ENCODE data around the gene GULP1. TPM values are rescaled to one million over a fixed set of nuclear protein-coding genes. Genes with fewer than 3 reads are reported as not detected.
A peak's percentile ranks its signal among the peaks of the same experiment; 100 is the strongest.

Gene GULP1
- total and polyA plus RNA-seq, 7 donors = 3.5 to 56.1 (median 50.9) TPM

DNA sequence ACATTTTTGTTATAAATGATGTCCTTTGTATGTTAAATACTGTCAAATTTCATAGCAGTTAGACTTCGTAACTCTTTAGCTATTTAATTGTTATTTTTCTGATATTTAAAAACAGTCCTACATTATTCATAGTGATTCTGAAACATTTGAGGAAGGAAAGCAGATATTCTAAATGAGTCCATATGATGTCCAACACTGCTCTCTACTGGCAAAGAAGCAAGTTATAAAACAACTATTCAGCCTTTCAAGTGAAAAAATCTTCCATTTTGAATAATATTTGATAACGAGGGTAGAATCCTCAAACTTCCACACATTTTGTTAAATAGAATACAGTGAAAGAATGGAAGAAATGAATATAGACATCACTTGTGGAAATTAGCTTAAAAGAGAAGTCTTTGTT lies 220.8 kb downstream of the GULP1 start:
- WGBS, 2 donors = 11 to 21% methylated on average over 2 of the region's 2 CpGs
- Histone ChIP-seq H3K27me3 (no peaks in the 10 kb centered on the region), H3K4me3 (no peak overlapping the region), H3K27ac (no peak overlapping the region), H3K9me3 (no peaks in the 10 kb centered on the region), H3K36me3 (no peaks in the 10 kb centered on the region), H3K4me1 (peaks cover 0 to 4% (median 2%) of the 10 kb centered on the region in 4 donors)
- TF ChIP-seq, protein P1, sequence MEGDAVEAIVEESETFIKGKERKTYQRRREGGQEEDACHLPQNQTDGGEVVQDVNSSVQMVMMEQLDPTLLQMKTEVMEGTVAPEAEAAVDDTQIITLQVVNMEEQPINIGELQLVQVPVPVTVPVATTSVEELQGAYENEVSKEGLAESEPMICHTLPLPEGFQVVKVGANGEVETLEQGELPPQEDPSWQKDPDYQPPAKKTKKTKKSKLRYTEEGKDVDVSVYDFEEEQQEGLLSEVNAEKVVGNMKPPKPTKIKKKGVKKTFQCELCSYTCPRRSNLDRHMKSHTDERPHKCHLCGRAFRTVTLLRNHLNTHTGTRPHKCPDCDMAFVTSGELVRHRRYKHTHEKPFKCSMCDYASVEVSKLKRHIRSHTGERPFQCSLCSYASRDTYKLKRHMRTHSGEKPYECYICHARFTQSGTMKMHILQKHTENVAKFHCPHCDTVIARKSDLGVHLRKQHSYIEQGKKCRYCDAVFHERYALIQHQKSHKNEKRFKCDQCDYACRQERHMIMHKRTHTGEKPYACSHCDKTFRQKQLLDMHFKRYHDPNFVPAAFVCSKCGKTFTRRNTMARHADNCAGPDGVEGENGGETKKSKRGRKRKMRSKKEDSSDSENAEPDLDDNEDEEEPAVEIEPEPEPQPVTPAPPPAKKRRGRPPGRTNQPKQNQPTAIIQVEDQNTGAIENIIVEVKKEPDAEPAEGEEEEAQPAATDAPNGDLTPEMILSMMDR (IDR thresholded peaks at IDR 0.05) = peak; percentile 9 to 52 (median 28)
- no peak for TF ChIP-seq EP300 (IDR thresholded peaks at IDR 0.05)
- intact Hi-C loops (cut with DNase I) = loop anchor here (1.0 to 10.0 kb wide), 3 partner anchors 221 to 1648 kb away; partner anchors contain the start of gene GULP1
- no peak for DNase-seq

DNA sequence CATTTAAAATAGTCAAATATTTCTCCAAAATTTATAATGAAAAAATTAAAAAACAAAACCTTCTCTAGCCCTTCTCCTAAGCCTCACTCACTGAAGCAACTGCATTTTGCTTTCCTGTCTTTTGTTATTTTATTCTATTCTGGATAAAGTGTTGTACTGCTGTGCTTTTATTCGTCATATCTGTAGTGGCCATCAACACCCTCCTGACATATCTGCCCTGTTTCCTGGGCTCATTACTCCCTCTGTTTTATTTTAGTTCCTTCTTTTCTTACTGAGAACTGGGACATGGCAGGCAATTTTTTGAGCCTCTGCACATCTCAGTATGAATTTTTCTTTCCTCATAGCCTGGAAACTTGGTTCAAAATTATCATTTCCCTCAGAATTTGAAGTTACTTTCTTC lies 224.2 kb downstream of the GULP1 start:
- Histone ChIP-seq H3K27ac (no peak overlapping the region), H3K27me3 (no peaks in the 10 kb centered on the region), H3K36me3 (no peaks in the 10 kb centered on the region), H3K9me3 (no peaks in the 10 kb centered on the region), H3K4me1 (peaks cover 0 to 24% (median 15%) of the 10 kb centered on the region in 4 donors), H3K4me3 (no peak overlapping the region)
- whole genome bisulfite sequencing, 2 donors = 80 to 86% methylated on average over 1 of the region's 1 CpG
- intact Hi-C loops (cut with DNase I) = loop anchor here (10.0 kb wide), 2 partner anchors 931 to 1651 kb away; no protein-coding TSS in a partner anchor
- DNase-seq = no peak
- no peak for TF ChIP-seq POLR2AphosphoS5 (IDR thresholded peaks at IDR 0.05)
- TF ChIP-seq POLR2A (IDR thresholded peaks at IDR 0.05) = no peak
- TF ChIP-seq EP300 (IDR thresholded peaks at IDR 0.05) = no peak
- TF ChIP-seq, protein P1 (IDR thresholded peaks at IDR 0.05) = no peak

DNA sequence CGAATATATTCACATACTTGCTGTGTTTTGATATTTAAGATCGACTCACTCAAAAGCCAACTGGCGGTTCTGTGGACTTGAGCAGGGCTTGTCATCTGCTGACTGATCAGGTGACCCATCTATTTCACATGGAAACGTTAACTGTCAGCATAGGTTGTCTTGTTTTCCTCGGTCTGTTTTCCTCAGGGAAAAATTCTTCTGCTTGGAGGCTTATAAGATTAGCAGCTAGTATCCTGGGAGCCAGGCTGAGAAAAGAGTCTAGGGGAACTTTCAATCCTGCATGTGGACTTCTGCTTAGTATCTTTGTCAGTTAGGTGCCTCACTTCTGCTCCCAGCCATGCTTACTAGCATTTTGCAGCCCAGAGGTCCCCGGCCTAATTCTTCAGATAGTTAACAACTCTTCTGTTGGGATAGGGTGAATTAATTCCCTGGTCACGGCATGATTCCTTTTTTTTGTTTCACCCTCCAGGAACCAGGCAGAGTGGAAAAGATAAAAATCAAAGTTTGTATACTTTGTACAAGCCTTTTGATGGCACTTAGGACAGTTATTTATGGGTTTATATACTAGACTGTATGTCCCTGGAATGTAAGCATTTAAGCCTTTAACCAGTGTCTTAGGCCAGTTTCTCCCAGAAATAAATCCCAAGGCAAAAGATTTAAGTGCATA lies 226.0 kb downstream of the GULP1 start:
- Histone ChIP-seq H3K27me3 (no peaks in the 10 kb centered on the region), H3K4me3 (no peak overlapping the region), H3K4me1 (peaks cover 0 to 24% (median 15%) of the 10 kb centered on the region in 4 donors), H3K27ac (peak overlapping the region in 3 of 4 donors; percentile 27 to 51 (median 46)), H3K36me3 (no peaks in the 10 kb centered on the region), H3K9me3 (no peaks in the 10 kb centered on the region)
- TF ChIP-seq POLR2AphosphoS5 (IDR thresholded peaks at IDR 0.05) (peak in 1 of 4 donors; percentile 39), EP300 (IDR thresholded peaks at IDR 0.05) (no peak), POLR2A (IDR thresholded peaks at IDR 0.05) (no peak)
- TF ChIP-seq, protein P1 (IDR thresholded peaks at IDR 0.05) = no peak
- no peak for DNase-seq
- 79% methylated on average over 7 of the region's 7 CpGs for WGBS, 2 donors
- intact Hi-C loops (cut with DNase I) = loop anchor here (10.0 kb wide), 2 partner anchors 933 to 1653 kb away; no protein-coding TSS in a partner anchor

DNA sequence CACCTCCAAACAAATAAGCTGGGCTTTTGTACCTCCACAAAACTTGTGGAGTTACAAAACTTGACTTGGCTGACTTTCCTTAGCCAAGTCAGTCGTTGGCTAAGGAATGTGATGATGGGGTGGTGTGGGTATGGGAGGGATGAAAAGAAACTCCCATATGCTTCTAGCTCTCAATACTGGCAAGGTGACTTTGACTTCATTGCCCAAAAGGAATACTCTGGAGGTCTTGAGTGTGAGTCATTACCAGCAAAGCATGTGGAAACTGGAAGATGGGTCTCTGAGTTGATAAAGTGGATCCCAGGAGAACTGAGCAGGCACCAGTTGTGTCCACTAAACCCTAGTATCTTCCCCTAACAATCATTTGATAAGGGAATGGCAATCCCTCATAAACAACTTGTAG lies 226.7 kb downstream of the GULP1 start:
- TF ChIP-seq POLR2AphosphoS5 (IDR thresholded peaks at IDR 0.05) (no peak), EP300 (IDR thresholded peaks at IDR 0.05) (no peak), POLR2A (IDR thresholded peaks at IDR 0.05) (no peak)
- TF ChIP-seq, protein P1 (IDR thresholded peaks at IDR 0.05) = no peak
- 62 to 65% methylated on average over 1 of the region's 1 CpG for WGBS, 2 donors
- DNase-seq = no peak
- H3K4me3 ChIP-seq = no peak overlapping the region
- intact Hi-C loops (cut with DNase I) = loop anchor here (10.0 kb wide), 2 partner anchors 934 to 1654 kb away; no protein-coding TSS in a partner anchor
- no peaks in the 10 kb centered on the region for H3K27me3 ChIP-seq
- no peaks in the 10 kb centered on the region for H3K36me3 ChIP-seq
- no peaks in the 10 kb centered on the region for H3K9me3 ChIP-seq
- H3K4me1 ChIP-seq = peaks cover 0 to 24% (median 15%) of the 10 kb centered on the region in 4 donors
- peak overlapping the region in 3 of 4 donors; percentile 27 to 51 (median 46) for H3K27ac ChIP-seq
